ENCODE data around the gene RNF169.

GRCh38 chr11:74818283-74818946 lies 69.8 kb downstream of the RNF169 start:
- no peak for TF ChIP-seq POLR2AphosphoS5 (IDR thresholded peaks at IDR 0.05)
- no peak for TF ChIP-seq CTCF (IDR thresholded peaks at IDR 0.05)
- TF ChIP-seq EP300 (IDR thresholded peaks at IDR 0.05), result no peak
- no peak for TF ChIP-seq POLR2A (IDR thresholded peaks at IDR 0.05)

Measured in suprapubic skin (tissue), 4 donors.